Measurements from ENCODE around the gene SHISA6.

DNA sequence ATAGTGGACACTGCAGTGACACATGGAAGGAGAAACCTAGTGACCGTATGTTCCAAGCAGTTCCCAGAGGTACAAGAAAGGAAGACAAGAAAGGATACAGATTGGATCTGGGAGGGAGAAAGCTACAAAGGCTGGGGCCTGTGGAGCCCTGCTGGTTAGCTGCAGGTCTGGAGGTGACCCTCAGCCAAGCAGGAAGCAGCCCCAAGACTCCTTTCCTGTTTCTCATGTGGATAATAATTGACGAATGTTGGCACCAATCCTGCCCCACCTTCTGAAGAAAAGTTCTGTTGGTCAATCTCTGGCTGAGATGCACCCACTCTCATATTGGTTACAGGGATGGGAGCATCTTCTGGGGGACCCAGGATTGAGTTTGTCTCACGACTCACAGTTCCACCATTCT, 99.8 kb downstream of the SHISA6 start:
- TF ChIP-seq, protein P1, sequence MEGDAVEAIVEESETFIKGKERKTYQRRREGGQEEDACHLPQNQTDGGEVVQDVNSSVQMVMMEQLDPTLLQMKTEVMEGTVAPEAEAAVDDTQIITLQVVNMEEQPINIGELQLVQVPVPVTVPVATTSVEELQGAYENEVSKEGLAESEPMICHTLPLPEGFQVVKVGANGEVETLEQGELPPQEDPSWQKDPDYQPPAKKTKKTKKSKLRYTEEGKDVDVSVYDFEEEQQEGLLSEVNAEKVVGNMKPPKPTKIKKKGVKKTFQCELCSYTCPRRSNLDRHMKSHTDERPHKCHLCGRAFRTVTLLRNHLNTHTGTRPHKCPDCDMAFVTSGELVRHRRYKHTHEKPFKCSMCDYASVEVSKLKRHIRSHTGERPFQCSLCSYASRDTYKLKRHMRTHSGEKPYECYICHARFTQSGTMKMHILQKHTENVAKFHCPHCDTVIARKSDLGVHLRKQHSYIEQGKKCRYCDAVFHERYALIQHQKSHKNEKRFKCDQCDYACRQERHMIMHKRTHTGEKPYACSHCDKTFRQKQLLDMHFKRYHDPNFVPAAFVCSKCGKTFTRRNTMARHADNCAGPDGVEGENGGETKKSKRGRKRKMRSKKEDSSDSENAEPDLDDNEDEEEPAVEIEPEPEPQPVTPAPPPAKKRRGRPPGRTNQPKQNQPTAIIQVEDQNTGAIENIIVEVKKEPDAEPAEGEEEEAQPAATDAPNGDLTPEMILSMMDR (IDR thresholded peaks at IDR 0.05): no peak
- TF ChIP-seq, protein P2, sequence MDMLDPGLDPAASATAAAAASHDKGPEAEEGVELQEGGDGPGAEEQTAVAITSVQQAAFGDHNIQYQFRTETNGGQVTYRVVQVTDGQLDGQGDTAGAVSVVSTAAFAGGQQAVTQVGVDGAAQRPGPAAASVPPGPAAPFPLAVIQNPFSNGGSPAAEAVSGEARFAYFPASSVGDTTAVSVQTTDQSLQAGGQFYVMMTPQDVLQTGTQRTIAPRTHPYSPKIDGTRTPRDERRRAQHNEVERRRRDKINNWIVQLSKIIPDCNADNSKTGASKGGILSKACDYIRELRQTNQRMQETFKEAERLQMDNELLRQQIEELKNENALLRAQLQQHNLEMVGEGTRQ (IDR thresholded peaks at IDR 0.05; ENCODE audit: borderline replicate concordance, low read depth, low read length): no peak
- TF ChIP-seq, protein P3, sequence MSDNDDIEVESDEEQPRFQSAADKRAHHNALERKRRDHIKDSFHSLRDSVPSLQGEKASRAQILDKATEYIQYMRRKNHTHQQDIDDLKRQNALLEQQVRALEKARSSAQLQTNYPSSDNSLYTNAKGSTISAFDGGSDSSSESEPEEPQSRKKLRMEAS (IDR thresholded peaks at IDR 0.05; ENCODE audit: low read depth): no peak
- TF ChIP-seq EZH2phosphoT487 (IDR thresholded peaks at IDR 0.05; ENCODE audit: borderline replicate concordance, low read depth) (no peak), FOXJ3 (CRISPR knock-in tag; IDR thresholded peaks at IDR 0.05) (no peak), POLR2AphosphoS5 (IDR thresholded peaks at IDR 0.05; ENCODE audit: low read depth, low read length) (no peak), SIN3A (IDR thresholded peaks at IDR 0.05; ENCODE audit: borderline replicate concordance, low read depth, low read length) (no peak), RCOR1 (IDR thresholded peaks at IDR 0.05; ENCODE audit: low read length) (no peak), ELF1 (IDR thresholded peaks at IDR 0.05) (no peak)
- TF ChIP-seq, protein P4, sequence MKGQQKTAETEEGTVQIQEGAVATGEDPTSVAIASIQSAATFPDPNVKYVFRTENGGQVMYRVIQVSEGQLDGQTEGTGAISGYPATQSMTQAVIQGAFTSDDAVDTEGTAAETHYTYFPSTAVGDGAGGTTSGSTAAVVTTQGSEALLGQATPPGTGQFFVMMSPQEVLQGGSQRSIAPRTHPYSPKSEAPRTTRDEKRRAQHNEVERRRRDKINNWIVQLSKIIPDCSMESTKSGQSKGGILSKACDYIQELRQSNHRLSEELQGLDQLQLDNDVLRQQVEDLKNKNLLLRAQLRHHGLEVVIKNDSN (IDR thresholded peaks at IDR 0.05; ENCODE audit: borderline replicate concordance, low read depth): no peak

Measured in SK-N-SH (cell line).